ENCODE results near the gene DNAJC11.

GRCh38 chr1:6603238-6603914, 98.2 kb downstream of the DNAJC11 start:
- TF ChIP-seq CTCF (IDR thresholded peaks at IDR 0.05; ENCODE audit: low read depth, low read length) (no peak), EZH2phosphoT487 (IDR thresholded peaks at IDR 0.05; ENCODE audit: low read depth) (no peak)
